GM11168 (cell line): ENCODE data around the gene SUN1.
"Not testable (repeated sequence)": the region's sequence is repeated elsewhere in the genome, so short reads cannot be mapped to it uniquely, and the experiment has no call there.

Experiments used
- in situ Hi-C: fragments of 300-500 bp; cut with MboI; formaldehyde crosslinking; loops from one replicate; pipeline ENCODE4 v1.12.0; 2022; ENCODE audit warnings: low sequenced_read_pairs; ENCODE audit not compliant: unreplicated experiment

SUN1 gene

DNA sequence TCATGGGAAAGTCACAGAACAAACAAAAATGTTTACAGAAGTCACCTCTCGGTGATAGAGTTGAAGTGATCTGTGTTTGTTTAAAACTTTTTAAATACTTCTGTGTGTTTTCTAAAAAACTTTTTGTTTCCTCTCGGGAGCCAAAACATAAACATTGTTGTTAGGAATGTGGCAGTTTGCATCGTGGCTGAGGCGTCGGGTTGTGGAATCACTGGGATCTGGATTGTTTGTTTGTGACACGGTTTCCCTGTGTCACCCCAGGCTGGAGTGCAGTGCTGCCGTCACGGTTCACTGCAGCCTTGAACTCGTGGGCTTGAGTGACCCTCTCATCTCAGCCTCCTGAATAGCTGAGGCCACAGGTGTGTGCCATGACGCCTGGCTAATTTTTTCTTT, 29.0 kb upstream of the SUN1 start:
- in situ Hi-C loops = no loop called here

DNA sequence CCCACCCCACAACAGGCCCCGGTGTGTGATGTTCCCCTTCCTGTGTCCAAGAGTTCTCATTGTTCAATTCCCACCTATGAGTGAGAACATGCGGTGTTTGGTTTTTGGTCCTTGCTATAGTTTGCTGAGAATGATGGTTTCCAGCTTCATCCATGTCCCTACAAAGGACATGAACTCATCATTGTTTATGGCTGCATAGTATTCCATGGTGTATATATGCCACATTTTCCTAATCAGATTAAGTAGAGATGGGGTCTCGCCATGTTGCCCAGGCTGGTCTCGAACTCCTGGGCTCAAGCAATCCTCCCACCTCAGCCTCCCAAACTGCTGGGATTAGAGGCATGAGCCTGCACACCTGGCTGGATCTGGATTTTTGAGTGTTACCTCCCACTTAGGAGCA, 28.5 kb upstream of the SUN1 start:
- in situ Hi-C loops = not testable (repeated sequence)

DNA sequence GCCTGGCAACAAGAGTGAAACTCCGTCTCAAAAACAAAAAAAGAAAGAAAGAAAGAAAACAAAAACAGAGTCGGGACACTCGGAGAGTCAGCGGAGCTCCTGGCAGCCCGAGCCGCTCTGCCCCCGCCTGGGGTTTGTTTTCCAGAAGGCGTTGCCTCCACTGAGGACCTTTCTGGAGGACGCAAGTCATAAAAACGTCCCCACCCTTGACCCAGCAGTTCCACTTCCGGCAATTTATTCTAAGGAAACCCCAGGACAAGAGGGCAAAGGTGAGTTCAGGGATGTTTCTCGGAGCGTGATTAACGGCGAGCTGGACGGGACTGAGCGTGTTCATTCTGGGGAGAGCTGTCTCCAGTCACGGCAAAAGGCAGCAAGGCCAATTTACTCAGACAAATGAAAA, 27.0 kb upstream of the SUN1 start:
- in situ Hi-C loops = no loop called here

DNA sequence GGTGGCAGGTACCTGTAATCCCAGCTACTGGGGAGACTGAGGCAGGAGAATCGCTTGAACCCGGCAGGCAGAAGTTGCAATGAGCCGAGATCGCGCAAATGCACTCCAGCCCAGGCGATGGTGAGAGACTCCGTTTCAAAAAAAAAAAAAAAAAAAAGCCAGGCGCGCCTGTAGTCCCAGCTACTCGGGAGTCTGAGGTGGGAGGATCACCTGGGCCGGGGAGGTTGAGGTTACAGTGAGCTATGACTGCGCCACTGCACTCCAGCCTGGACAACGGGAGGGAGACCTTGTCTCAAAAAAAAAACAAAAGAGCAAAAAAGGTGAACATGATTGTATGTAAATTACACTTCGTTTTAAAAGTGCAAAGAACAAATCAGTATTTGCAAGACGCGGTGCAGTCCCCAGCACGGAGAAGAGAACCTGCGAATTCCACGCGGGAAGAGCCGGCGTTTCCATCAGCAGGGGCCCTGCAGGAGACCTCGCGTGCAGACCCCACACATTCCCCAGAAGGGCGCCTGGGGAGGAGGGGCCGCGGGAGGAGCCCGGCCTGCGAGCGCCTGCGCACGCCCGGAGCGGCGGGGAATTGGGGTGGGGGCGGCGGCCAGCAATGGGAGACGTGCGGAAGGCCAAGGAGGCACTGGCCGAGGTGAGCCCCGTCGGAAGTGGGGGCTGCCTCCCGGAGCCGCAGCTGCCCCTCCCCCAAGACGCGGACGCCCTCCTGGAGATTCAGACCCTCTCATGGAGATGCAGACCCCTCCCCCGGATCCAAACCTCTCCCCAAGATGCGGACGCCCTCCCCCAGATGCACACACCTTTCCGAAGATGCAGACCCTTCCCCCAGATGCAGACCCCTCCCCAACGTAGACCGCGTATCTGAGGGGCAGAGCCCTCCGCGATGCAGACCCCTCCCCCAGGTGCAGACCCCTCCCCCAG, 16.7 kb upstream of the SUN1 start:
- in situ Hi-C loops = no loop called here

DNA sequence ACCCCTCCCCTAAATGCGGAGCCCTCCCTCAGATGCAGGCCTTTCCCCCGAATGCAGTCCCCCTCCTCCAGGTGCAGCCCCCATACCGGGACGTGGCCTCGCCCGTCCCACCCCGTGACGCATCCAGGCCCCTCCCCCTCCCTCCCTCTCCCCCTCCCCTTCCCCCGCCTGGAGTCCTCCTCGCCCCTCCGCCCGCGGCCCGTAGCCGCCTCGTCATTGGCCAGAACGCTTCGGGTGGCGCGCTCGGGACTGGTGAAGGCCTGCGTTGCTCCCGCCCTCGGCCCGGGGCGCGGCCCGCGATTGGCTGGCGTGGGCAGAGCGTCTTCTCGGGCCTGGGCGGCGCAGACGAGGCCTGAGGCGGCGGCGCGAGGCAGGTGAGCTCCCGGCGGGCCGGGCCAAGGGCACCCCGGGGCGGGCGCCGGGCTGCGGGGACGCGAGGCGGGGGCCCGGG, 16.0 kb upstream of the SUN1 start:
- in situ Hi-C loops = no loop called here

DNA sequence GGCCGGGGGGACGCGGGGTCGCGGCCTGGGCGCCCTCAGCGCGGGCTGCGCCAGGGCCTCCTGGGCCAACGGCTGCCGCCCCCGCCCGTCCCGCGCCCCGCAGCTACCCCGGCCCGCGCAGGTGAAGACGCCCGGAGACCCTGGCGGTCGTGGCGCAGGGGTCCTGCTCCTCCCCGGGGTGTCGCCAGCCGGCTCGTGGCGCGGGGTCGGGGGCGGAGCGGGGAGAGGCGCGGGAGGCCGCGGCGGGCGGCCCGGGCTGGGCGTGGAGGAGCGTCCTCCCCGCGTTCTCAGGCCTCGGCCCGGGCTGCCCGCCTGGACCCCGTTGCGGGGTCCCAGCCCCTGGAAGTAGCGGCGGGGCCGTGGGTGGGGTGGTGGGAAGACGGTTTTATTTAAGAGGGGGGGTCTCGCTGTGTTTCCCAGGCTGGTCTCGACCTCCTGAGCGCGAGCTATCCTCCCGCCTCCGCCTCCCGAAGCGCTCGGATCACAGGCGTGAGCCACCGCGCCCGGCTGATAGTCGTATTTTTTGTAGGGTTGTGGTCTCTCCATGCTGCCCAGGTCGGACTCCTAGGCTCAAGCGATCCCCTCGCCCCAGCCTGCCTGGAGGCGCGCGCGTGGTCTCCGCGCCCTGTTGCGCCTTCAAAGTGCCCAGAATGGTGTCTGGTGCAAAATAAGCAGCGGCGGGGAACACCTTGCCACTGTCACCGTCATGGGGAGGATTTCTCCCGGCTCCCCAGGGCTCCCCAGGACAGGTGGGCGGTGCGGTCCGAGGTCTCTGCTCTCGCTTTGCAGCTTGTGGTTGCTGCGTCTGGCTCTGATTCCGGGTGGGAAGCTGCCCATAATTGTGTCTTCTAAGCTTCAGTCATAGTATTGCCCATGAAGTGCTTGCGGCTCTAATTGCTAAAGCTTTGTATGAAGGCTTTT, 15.3 kb upstream of the SUN1 start:
- in situ Hi-C loops = no loop called here

DNA sequence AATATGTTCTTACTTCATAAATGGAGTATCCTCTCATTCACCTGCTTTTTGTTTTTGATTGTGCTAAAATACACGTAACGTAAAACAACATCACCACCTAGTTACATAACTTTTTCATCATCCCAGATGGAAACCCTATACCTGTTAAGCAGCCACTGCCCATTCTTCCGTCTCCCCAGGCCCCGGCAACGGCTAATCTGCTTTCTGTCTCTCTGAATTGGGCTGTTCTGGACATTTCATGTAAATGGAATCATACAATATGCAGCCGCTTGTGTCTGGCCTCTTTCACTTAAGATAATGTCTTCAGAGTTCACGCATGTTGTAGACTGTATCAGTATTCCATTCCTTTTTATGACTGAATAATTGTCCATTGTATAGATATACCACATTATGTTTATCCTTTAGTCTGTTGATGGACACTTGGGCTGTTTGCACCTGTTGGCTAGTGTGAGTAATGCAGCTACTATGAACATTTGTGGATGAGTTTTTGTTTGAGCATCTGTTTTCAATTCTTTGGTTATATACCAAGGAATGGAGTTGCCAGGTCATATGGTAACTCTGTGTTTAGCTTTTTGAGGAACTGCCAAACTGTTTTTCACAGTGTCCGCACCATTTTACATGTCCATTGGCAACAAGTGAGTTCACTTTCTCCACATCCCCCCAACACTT, 14.1 kb upstream of the SUN1 start:
- in situ Hi-C loops = no loop called here

DNA sequence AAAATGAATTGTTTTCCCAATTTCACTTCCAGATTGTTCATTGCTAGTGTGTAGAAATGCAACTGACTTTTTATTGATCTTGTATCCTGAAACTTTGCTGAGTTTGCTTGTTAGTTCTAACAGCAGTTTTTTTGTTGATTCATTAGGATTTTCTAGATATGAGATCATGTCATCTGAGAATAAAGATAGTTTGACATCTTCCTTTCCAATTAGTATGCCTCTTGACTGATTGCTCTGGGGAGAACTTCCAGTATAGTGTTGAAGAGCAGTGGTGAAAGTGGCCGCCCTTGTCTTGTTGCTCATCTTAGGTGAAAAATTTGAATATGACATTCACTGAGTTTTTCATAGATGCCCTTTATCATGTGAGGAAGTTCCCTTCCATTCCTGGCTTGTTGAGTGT, 11.9 kb upstream of the SUN1 start:
- in situ Hi-C loops = no loop called here

DNA sequence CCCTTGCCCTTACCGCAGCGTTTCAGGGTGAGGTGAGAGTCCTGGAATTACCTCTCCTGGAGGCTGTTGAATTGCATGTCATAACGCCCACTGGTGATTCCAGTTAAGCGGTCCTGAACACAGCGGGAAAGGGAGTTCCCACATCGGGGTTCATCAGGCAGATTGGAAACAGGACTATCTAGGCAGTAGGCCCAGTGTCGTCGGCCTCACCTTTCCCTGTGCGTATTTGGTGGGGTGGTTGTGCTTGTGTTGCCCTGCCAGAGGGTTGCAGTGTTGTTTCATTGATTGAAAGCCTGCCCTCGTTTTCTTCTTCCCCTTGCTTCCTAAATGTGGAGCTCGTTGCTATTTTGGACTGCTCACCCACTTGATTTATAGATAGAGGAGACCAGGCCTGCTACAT, 10.6 kb upstream of the SUN1 start:
- in situ Hi-C loops = no loop called here

DNA sequence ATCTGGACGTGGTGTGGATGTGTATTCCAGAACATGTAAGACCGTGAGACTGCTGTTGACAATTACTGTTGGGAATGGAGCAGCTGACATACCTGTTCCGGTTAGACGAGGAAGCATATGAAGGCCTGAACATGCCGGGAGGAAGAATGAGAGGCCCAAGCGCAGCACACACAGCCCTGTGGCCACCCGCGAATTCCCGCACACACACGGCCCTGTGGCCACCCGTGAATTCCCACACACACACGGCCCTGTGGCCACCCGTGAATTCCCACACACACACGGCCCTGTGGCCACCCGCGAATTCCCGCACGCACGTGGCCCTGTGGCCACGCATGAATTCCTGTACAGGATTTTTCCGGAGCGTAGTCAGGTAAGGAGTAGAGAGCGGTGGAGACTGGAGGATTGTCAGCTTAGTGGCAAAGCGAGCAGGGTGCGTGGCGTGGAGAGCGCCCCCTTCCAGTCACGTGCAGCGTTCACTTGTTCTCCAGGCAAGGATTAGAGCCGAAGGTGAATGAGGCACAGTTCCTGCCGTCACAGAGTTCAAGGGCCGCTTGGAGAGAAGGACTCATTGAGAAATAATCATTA, 9.5 kb upstream of the SUN1 start:
- in situ Hi-C loops = no loop called here

DNA sequence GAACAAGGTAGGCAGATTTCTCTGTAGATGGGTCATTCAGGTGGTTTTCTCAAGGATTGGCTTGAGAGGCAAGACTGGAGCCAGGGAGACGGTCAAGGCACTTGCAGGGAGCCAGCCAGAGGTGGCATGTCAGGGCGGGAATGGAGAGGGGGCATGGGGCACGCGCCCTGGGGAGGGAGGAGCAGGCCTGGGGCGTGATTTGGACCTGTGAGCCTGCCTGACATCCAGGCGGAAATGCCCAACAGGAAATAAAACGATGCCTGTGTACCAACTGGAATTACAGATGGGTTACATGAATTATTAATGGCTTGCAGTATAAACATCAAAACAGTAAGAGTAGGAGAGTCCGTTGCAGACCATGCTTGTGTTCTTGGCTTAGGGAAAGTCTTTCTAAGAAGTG, 8.6 kb upstream of the SUN1 start:
- in situ Hi-C loops = no loop called here

DNA sequence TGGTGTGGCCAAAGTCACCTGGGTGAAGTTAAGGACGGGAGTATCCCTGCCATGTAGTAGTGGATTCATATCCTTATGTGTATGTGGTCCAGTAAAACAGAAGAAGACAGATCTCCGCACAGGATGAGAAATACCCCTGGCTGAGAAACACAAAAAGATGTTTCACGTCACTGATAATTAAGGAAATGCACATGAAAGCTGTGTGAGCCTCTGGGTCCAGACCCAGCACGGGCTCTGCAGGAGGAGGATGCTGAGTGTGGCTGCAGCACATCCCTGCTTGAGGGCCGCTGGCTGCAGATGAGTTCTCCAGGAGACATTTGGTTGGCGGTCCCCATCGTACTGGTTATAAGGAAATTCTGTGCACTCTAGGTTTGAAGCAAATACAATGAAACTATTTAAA, 8.2 kb upstream of the SUN1 start:
- in situ Hi-C loops = no loop called here

DNA sequence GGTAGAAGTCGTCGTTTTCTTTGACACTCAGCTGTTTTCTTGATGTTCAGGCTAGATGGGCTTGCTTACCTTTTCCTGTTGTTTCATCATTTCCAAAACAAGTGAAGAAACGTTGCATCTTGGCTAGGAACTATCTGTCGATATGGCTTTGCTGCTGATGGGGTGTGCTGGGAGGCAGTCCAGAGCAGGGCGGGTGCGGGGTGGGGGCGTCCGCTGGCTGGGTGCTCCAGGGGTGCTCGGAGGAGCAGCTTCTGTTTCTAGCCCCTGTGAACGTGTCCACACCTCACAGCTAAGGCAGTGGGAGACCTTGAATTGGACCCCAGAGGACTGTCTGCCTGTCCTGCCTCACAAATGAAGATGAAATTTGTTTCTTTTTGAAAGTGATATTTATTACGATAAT, 7.6 kb upstream of the SUN1 start:
- in situ Hi-C loops = no loop called here

DNA sequence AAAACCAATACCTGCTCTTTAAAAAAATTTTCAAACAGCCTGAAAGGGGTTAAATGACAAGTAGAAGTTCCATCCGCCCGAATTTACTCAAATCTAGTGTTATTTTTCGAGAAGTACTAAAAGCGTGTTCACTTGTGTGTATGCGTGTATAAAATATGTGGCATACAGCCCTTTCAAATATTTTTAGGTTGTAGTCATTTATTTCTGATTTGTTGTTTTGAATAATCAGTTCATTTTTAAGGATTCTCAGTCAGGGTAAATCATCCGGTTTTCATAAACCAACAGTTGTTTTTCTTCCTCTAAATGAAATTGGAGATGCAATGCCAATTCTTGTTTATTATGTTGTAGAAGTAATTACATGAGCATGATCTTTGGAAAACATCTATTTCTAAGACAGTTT, 6.9 kb upstream of the SUN1 start:
- in situ Hi-C loops = no loop called here

DNA sequence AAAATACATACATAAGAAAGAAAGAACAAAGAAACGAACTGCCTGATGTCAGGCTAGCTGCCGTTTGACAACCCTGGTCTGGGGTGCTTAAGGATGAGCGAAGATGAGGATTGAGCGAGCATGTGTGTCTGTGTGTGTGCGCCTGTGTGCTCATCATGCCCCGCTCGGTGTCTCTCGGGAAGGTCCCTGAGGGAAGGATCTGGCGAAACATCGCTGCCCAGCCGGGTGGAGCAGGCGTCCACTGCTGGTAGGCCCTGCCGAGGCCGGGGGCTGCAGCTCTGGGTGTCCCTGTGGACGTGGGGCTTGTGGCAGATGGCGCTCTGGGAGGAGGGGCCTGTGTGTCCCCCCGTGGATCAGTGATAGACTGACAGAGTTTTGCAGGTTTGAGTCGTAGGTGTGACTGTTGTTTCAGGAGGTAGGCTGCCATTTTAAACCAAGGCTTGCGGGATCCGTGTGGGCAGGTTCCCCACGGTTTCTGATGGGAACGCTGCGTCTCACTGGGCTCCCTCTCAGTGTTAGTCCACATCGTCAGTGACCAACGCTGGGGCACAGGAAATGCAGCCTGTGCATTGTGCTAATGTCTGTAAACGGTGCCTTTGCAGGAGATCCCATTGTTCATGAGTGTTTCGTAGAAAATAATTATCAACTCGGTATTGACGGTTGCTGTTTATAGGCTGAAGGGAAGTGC, 5.9 kb upstream of the SUN1 start:
- in situ Hi-C loops = no loop called here

DNA sequence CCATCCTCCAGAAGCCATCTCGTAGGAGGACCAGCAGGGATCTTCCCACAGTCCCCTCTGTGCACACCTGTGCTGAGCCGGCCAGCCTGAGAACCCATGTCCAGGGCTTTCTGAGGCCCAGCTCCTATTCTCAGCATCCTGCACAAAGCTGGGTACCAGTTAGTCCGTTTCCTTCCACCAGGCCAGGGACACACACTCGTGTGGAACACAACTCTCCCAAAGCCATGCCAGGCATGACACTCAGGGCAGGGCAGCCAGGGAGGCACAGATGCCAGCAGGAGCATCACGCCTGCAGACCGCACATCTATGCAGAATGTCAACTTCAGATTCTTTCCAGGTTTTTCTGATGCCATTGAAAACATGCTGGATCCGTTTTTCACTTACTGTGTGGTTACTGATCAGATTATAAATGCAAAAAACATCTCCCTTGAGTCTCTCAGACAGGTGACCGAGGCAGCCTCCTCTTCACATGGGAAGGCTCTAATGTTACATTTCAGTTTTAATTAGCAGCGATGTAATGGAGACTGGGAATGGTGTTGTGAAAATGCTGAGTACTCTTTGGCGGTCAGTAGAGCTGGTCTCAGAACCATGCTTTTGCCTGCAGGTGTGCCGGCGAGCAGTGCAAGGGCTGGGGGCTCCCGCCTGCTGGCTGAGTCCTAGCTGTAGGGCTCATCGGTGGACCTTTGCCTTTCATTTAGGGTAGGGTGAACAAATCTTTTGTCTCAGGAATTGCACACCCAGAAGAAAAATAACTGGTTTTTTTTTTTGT, 3.3 kb upstream of the SUN1 start:
- in situ Hi-C loops = no loop called here

DNA sequence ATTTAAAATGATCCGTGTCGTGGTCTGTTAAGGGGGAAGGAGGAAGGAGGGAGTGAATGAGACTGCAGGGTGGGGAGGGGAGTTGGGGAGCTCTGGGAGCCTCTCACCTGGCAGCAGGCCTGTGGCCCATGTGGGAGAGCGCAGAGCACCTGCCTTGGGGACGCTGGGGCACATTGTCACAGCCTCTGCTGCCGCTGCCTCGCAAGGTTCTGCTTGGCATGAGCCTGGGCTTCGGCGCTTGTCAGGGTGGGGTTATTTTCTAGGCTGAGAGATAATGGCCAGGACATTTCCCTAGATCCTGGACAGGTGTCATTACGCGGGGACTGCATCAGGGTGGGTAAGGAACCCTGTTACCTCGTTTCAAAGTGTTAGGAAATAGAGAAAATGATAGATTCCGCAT, 2.2 kb upstream of the SUN1 start:
- in situ Hi-C loops = no loop called here

DNA sequence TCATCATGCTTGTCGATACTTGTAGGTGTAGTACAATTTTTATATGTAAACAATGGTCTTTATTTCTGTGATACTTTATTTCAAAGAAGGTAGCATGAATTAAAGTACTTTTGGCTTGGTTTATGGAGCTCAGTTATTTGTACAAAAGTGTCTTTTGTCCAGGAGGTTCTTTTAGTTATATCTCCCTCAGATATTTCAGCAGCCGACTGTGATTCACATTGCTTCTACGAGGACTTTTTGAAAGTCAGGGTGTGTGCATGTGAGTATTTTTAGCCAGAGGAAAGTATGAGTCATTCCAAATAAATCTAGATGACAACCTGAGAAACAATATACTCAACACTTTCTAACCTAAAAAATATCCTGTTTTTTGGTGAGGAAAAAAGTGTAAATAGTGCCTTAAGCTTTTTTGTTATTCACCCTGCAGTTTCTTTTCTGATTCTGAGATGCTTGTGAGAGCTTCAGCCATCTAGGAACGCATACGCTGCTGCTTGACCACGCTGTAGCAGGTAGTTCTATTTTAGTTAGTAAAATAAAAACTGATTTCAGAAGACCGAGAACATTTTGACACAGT, 595 bp upstream of the SUN1 start:
- in situ Hi-C loops = no loop called here

DNA sequence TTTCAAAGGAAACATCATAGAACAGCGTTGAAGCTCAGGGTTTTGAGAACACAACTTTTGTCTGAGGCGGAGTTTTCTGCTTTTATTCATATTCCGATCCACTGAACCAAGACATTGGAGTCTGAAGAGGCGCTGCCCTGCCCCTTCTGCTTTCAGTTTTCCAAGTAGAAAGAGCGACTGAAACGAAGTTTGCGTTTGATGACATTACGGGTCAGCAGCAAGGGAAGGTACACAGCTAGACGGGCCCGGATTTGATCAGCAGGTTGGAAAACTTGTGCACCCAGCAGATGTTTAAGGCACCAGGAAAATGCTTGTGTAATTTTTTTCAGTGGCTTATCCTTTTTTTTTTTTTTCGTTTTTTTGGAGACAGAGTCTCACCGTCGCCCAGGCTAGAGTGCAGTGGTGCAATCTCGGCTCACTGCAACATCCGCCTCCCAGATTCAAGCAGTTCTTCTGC, 720 bp downstream of the SUN1 start:
- in situ Hi-C loops = no loop called here
